HepG2 (cell line): Measurements from ENCODE around the gene ING5.
A peak's percentile ranks its signal among the peaks of the same experiment; 100 is the strongest.

Experiments used
- CEBPB ChIP-seq: IDR thresholded peaks from 2 replicates; pipeline ENCODE4 v1.6.1; 2011; ENCODE audit warnings: low read depth, low read length, improper control_type of control experiment, borderline replicate concordance
- HOXA7 ChIP-seq: sonication (generic); formaldehyde crosslinking; IDR thresholded peaks from 2 replicates; pipeline ENCODE4 v1.8.1; 2022; ENCODE audit warnings: mild to moderate bottlenecking, missing genetic modification reagents, moderate library complexity
- YY1 ChIP-seq: IDR thresholded peaks from 2 replicates; pipeline ENCODE4 v1.6.1; 2011; ENCODE audit warnings: low read length, low read depth, moderate library complexity, mild to moderate bottlenecking; ENCODE audit not compliant: insufficient read depth, insufficient replicate concordance
- ZNF10 ChIP-seq: sonication (generic); formaldehyde crosslinking; IDR thresholded peaks from 2 replicates; pipeline ENCODE4 v1.4.0; 2020; ENCODE audit warnings: mild to moderate bottlenecking, low read depth, missing genetic modification reagents, borderline replicate concordance
- ZNF296 ChIP-seq: sonication (generic); formaldehyde crosslinking; conservative IDR thresholded peaks from 2 replicates; pipeline ENCODE4 v1.5.0; 2020; ENCODE audit warnings: mild to moderate bottlenecking, missing genetic modification reagents
- ZNF598 ChIP-seq: sonication (generic); formaldehyde crosslinking; IDR thresholded peaks from 2 replicates; pipeline ENCODE4 v1.5.1; 2020; ENCODE audit warnings: mild to moderate bottlenecking, missing genetic modification reagents, borderline replicate concordance
- TF ChIP-seq, protein P1 (sequence below): sonication (generic); formaldehyde crosslinking; IDR thresholded peaks from 2 replicates; pipeline ENCODE4 v1.4.0; 2020; ENCODE audit warnings: missing genetic modification reagents

DNA sequence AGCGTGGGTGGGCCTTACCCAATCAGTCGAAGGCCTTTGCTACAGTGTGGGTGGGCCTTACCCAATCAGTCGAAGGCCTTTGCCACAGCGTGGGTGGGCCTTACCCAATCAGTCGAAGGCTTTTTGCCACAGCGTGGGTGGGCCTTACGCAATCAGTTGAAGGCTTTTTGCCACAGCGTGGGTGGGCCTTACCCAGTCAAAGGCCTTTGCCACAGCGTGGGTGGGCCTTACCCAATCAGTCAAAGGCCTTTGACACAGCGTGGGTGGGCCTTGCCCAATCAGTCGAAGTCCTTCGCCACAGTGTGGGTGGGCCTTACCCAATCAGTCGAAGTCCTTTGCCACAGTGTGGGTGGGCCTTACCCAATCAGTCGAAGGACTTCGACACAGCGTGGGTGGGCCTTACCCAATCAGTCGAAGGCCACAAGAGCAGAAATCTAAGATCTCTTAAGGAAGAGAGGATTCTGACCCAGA, 58.5 kb downstream of the ING5 start:
- no peak for TF ChIP-seq YY1
- no peak for TF ChIP-seq HOXA7
- TF ChIP-seq, protein P1, sequence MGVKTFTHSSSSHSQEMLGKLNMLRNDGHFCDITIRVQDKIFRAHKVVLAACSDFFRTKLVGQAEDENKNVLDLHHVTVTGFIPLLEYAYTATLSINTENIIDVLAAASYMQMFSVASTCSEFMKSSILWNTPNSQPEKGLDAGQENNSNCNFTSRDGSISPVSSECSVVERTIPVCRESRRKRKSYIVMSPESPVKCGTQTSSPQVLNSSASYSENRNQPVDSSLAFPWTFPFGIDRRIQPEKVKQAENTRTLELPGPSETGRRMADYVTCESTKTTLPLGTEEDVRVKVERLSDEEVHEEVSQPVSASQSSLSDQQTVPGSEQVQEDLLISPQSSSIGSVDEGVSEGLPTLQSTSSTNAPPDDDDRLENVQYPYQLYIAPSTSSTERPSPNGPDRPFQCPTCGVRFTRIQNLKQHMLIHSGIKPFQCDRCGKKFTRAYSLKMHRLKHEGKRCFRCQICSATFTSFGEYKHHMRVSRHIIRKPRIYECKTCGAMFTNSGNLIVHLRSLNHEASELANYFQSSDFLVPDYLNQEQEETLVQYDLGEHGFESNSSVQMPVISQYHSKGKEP, result no peak
- TF ChIP-seq ZNF598 (CRISPR knock-in tag), result no peak
- no peak for TF ChIP-seq ZNF10 (CRISPR knock-in tag)
- peak; percentile 77 for TF ChIP-seq CEBPB
- TF ChIP-seq ZNF296 (CRISPR knock-in tag), result no peak
